T-cell (primary cell): Measurements from ENCODE around the gene TRIP13. TPM values are rescaled to one million over a fixed set of nuclear protein-coding genes. Genes with fewer than 3 reads are reported as not detected.

ENCODE experiments used
- ATAC-seq, 4 experiments: fragments of 200-7000 bp in 3 of 4; fragments of 150-1000 bp in 1 of 4; cut with Tn5 transposase; replicated peaks in 1 of 4; 1 replicate in 3 of 4; 2 replicates in 1 of 4; pipeline ENCODE4 v1.10.0; 2021; ENCODE audit warnings: moderate library complexity in 3 of 4, mild to moderate bottlenecking in 2 of 4, moderate number of reproducible peaks in 1 of 4
- CTCF ChIA-PET, 2 donors: fragments of 300-600 bp; sonication (Branson Sonifier 250); formaldehyde crosslinking; loops; one replicate each; lab custom pipeline; 2022; ENCODE audit warnings: antibody characterized with exemption in 2 of 2; lab: Charles Lee
- POLR2A ChIA-PET, 2 donors: fragments of 300-600 bp; sonication (Branson Sonifier 250); formaldehyde crosslinking; loops; one replicate each; lab custom pipeline; 2022; ENCODE audit warnings: antibody characterized with exemption in 2 of 2; lab: Charles Lee
- DNase-seq, 35 experiments: peaks; one replicate each; pipeline versions ENCODE4 v3.0.0 to v3.0.0-alpha.2; 2013 to 2023
- H3K27ac ChIP-seq: one replicate; pipeline ENCODE4 v1.5.1; 2013; ENCODE audit warnings: low read length
- H3K27me3 ChIP-seq, 2 experiments: replicated peaks in 1 of 2; 1 replicate in 1 of 2; 2 replicates in 1 of 2; pipeline versions ENCODE4 v1.6.1 to v1.7.0; 2013; ENCODE audit warnings: low read length in 1 of 2, mixed read lengths in 1 of 2; ENCODE audit not compliant: control insufficient read depth in 2 of 2, insufficient read depth in 2 of 2; ENCODE audit errors: extremely low read depth in 1 of 2
- H3K36me3 ChIP-seq, 2 donors: 1 replicate in 1 of 2; 2 replicates in 1 of 2; pipeline versions ENCODE4 v1.6.1 to v1.7.0; 2013; ENCODE audit warnings: low read length in 1 of 2; ENCODE audit not compliant: control insufficient read depth in 2 of 2, insufficient read depth in 1 of 2; ENCODE audit errors: extremely low read depth in 1 of 2
- H3K4me1 ChIP-seq, 2 experiments: 1 replicate in 1 of 2; 2 replicates in 1 of 2; pipeline versions ENCODE4 v1.6.1 to v1.7.0; 2013; ENCODE audit warnings: low read length in 2 of 2, mixed read lengths in 1 of 2; ENCODE audit not compliant: insufficient read depth in 2 of 2, control insufficient read depth in 1 of 2; ENCODE audit errors: extremely low read depth in 1 of 2
- H3K4me3 ChIP-seq, 2 donors: 1 replicate in 1 of 2; 2 replicates in 1 of 2; pipeline versions ENCODE4 v1.5.1 to v1.7.0; 2013; ENCODE audit warnings: mild to moderate bottlenecking in 2 of 2, low read length in 1 of 2, moderate library complexity in 1 of 2; ENCODE audit not compliant: control insufficient read depth in 1 of 2; ENCODE audit errors: extremely low read depth in 1 of 2
- H3K9me3 ChIP-seq: 2 replicates; pipeline ENCODE4 v1.7.0; 2013
- H3K27ac Mint-ChIP-seq, 2 donors: one replicate each; pipeline ENCODE4 v1.8.0; 2020 to 2021; ENCODE audit warnings: mild to moderate bottlenecking in 2 of 2, mixed read lengths in 2 of 2
- H3K27me3 Mint-ChIP-seq, 2 donors: one replicate each; pipeline ENCODE4 v1.8.0; 2021 to 2022; ENCODE audit warnings: mixed read lengths in 2 of 2
- H3K36me3 Mint-ChIP-seq: one replicate; pipeline ENCODE4 v1.8.0; 2021; ENCODE audit warnings: mixed read lengths
- H3K4me1 Mint-ChIP-seq, 3 donors: one replicate each; pipeline ENCODE4 v1.8.0; 2020 to 2022; ENCODE audit warnings: mixed read lengths in 3 of 3, mild to moderate bottlenecking in 1 of 3
- H3K4me3 Mint-ChIP-seq, 3 donors: one replicate each; pipeline ENCODE4 v1.8.0; 2020 to 2022; ENCODE audit warnings: mild to moderate bottlenecking in 3 of 3, mixed read lengths in 3 of 3, moderate library complexity in 3 of 3
- H3K9me3 Mint-ChIP-seq, 3 donors: one replicate each; pipeline ENCODE4 v1.8.0; 2020 to 2022; ENCODE audit warnings: mixed read lengths in 3 of 3
- WGBS: methylation state at CpG from one replicate; pipeline ENCODE4 v1.1.5; 2013; ENCODE audit warnings: missing lambda C conversion rate; ENCODE audit not compliant: insufficient coverage; 5-methylcytosine and 5-hydroxymethylcytosine counted together
- total RNA-seq, 35 experiments: library from RNA in 6 of 35; stranded (reverse) in 6 of 35; fragments of 120-200 nt in 1 of 35; gene quantifications; one replicate each; pipeline versions ENCODE4 v1.2.1 to v1.2.4 and lab custom pipeline; 2013 to 2026

TRIP13 gene
- total RNA-seq, 5 donors from 2014 or later (not counting 1 experiment from before 2014, with no cell fraction given): 0.66 to 1.3 (median 0.95) TPM

GRCh38 chr5:884345-885126, 8.1 kb upstream of the TRIP13 start:
- H3K4me1 Mint-ChIP-seq: peaks cover 25 to 41% (median 36%) of the 10 kb centered on the region in 3 donors
- DNase-seq (no peak), ATAC-seq (peak in 1 of 4 experiments; percentile 19)
- H3K27ac Mint-ChIP-seq: no peak overlapping the region
- POLR2A ChIA-PET: no interaction called here
- CTCF ChIA-PET: no interaction called here
- Histone ChIP-seq H3K27me3 (no peaks in the 10 kb centered on the region), H3K27ac (no peak overlapping the region), H3K4me1 (peaks cover 0 to 20% of the 10 kb centered on the region in 2 experiments), H3K4me3 (no peak overlapping the region), H3K36me3 (peaks cover 20 to 81% of the 10 kb centered on the region in 2 donors), H3K9me3 (no peaks in the 10 kb centered on the region)
- H3K9me3 Mint-ChIP-seq: peaks cover 6 to 11% (median 7%) of the 10 kb centered on the region in 3 donors
- no peaks in the 10 kb centered on the region for H3K27me3 Mint-ChIP-seq
- WGBS: 92% methylated on average over 16 of the region's 16 CpGs
- no peak overlapping the region for H3K4me3 Mint-ChIP-seq
- H3K36me3 Mint-ChIP-seq: peaks cover 72% of the 10 kb centered on the region

- ChIA-PET POLR2A (no interaction called here), CTCF (no interaction called here)
- H3K4me3 Mint-ChIP-seq: no peak overlapping the region
- no peak overlapping the region for H3K27ac Mint-ChIP-seq
- peaks cover 20 to 87% of the 10 kb centered on the region in 2 donors for H3K36me3 ChIP-seq
- H3K27me3 ChIP-seq: no peaks in the 10 kb centered on the region
- peaks cover 6 to 11% (median 7%) of the 10 kb centered on the region in 3 donors for H3K9me3 Mint-ChIP-seq
- DNase-seq (no peak), ATAC-seq (no peak)
- no peaks in the 10 kb centered on the region for H3K27me3 Mint-ChIP-seq
- no peak overlapping the region for H3K27ac ChIP-seq
- H3K36me3 Mint-ChIP-seq: peaks cover 72% of the 10 kb centered on the region
- H3K4me1 Mint-ChIP-seq: peaks cover 25 to 44% (median 38%) of the 10 kb centered on the region in 3 donors
- 99% methylated on average over 18 of the region's 18 CpGs for WGBS
- no peak overlapping the region for H3K4me3 ChIP-seq
- peaks cover 0 to 22% of the 10 kb centered on the region in 2 experiments for H3K4me1 ChIP-seq
- H3K9me3 ChIP-seq: no peaks in the 10 kb centered on the region
Observed at GRCh38 chr5:885127-885442, 7.6 kb upstream of the TRIP13 start.

GRCh38 chr5:885529-885928, 7.2 kb upstream of the TRIP13 start:
- Histone ChIP-seq H3K4me3 (no peak overlapping the region), H3K27me3 (no peaks in the 10 kb centered on the region), H3K27ac (no peak overlapping the region), H3K9me3 (no peaks in the 10 kb centered on the region), H3K4me1 (peaks cover 0 to 26% of the 10 kb centered on the region in 2 experiments), H3K36me3 (peaks cover 20 to 89% of the 10 kb centered on the region in 2 donors)
- ATAC-seq (no peak), DNase-seq (no peak)
- Mint-ChIP-seq H3K27me3 (no peaks in the 10 kb centered on the region), H3K9me3 (peaks cover 6 to 11% (median 7%) of the 10 kb centered on the region in 3 donors), H3K4me3 (no peak overlapping the region), H3K4me1 (peaks cover 25 to 46% (median 39%) of the 10 kb centered on the region in 3 donors), H3K36me3 (peaks cover 72% of the 10 kb centered on the region), H3K27ac (no peak overlapping the region)
- WGBS: 97% methylated on average over 9 of the region's 13 CpGs
- CTCF ChIA-PET: no interaction called here
- POLR2A ChIA-PET: no interaction called here

- peaks cover 20 to 90% of the 10 kb centered on the region in 2 donors for H3K36me3 ChIP-seq
- 100% methylated on average over 6 of the region's 13 CpGs for WGBS
- Mint-ChIP-seq H3K9me3 (peaks cover 6 to 11% (median 7%) of the 10 kb centered on the region in 3 donors), H3K4me1 (peaks cover 29 to 51% (median 44%) of the 10 kb centered on the region in 3 donors), H3K4me3 (no peak overlapping the region), H3K36me3 (peaks cover 68% of the 10 kb centered on the region), H3K27ac (no peak overlapping the region), H3K27me3 (no peaks in the 10 kb centered on the region)
- ChIA-PET CTCF (no interaction called here), POLR2A (no interaction called here)
- no peaks in the 10 kb centered on the region for H3K9me3 ChIP-seq
- H3K4me1 ChIP-seq: peaks cover 0 to 30% of the 10 kb centered on the region in 2 experiments
- no peak overlapping the region for H3K4me3 ChIP-seq
- no peak for DNase-seq
- ATAC-seq: no peak
- no peak overlapping the region for H3K27ac ChIP-seq
- no peaks in the 10 kb centered on the region for H3K27me3 ChIP-seq
Observed at GRCh38 chr5:886036-886435, 6.6 kb upstream of the TRIP13 start.

GRCh38 chr5:886716-887325, 5.9 kb upstream of the TRIP13 start:
- POLR2A ChIA-PET: no interaction called here
- peaks cover 63% of the 10 kb centered on the region for H3K36me3 Mint-ChIP-seq
- no peak overlapping the region for H3K27ac ChIP-seq
- peaks cover 7 to 30% of the 10 kb centered on the region in 2 experiments for H3K4me1 ChIP-seq
- no peak overlapping the region for H3K27ac Mint-ChIP-seq
- H3K27me3 Mint-ChIP-seq: no peaks in the 10 kb centered on the region
- H3K9me3 ChIP-seq: no peaks in the 10 kb centered on the region
- WGBS: 92% methylated on average over 19 of the region's 26 CpGs
- peaks cover 32 to 53% (median 47%) of the 10 kb centered on the region in 3 donors for H3K4me1 Mint-ChIP-seq
- no peak overlapping the region for H3K4me3 ChIP-seq
- ATAC-seq (no peak), DNase-seq (no peak)
- peaks cover 6 to 11% (median 7%) of the 10 kb centered on the region in 3 donors for H3K9me3 Mint-ChIP-seq
- no peak overlapping the region for H3K4me3 Mint-ChIP-seq
- CTCF ChIA-PET: no interaction called here
- H3K27me3 ChIP-seq: no peaks in the 10 kb centered on the region
- peaks cover 20 to 89% of the 10 kb centered on the region in 2 donors for H3K36me3 ChIP-seq

GRCh38 chr5:887947-888637, 4.6 kb upstream of the TRIP13 start:
- Histone ChIP-seq H3K4me3 (no peak overlapping the region), H3K27me3 (no peaks in the 10 kb centered on the region), H3K36me3 (peaks cover 14 to 89% of the 10 kb centered on the region in 2 donors), H3K4me1 (peaks cover 11 to 34% of the 10 kb centered on the region in 2 experiments), H3K27ac (no peak overlapping the region), H3K9me3 (no peaks in the 10 kb centered on the region)
- CTCF ChIA-PET: interaction anchor here in 1 of 2 donors (0.5 kb wide), 1 partner anchor 460 kb away, joined by 3 read pairs; no protein-coding TSS in a partner anchor
- no peak overlapping the region for H3K4me3 Mint-ChIP-seq
- no peaks in the 10 kb centered on the region for H3K27me3 Mint-ChIP-seq
- POLR2A ChIA-PET: no interaction called here
- ATAC-seq: no peak
- peaks cover 21 to 42% (median 36%) of the 10 kb centered on the region in 3 donors for H3K4me1 Mint-ChIP-seq
- no peaks in the 10 kb centered on the region for H3K9me3 Mint-ChIP-seq
- no peak overlapping the region for H3K27ac Mint-ChIP-seq
- 98% methylated on average over 7 of the region's 14 CpGs for WGBS
- peaks cover 51% of the 10 kb centered on the region for H3K36me3 Mint-ChIP-seq
- no peak for DNase-seq
